Stimulated activated naive CD8-positive, alpha-beta T cell treated with anti-CD3 and anti-CD28 coated beads, Interleukin-15, Interleukin-2, amounts not matched to agents 100 U/mL and 50 U/mL, for 24 hours (primary cell): ENCODE measurements around the gene PGLYRP4.
"Not testable (repeated sequence)": the region's sequence is repeated elsewhere in the genome, so short reads cannot be mapped to it uniquely, and the experiment has no call there.

Source experiments
- ATAC-seq: fragments of 150-1000 bp; cut with Tn5 transposase; one replicate; pipeline ENCODE4 v1.10.0; 2021
- DNase-seq: peaks from one replicate; pipeline ENCODE4 v3.0.0; 2021

The PGLYRP4 gene

GRCh38 chr1:153337980-153338853, 10.4 kb downstream of the PGLYRP4 start:
- ATAC-seq (no peak), DNase-seq (no peak)

- ATAC-seq (no peak), DNase-seq (no peak)
Observed at GRCh38 chr1:153336650-153337049, 12.0 kb downstream of the PGLYRP4 start.

GRCh38 chr1:153333902-153334301, 14.7 kb downstream of the PGLYRP4 start:
- DNase-seq (no peak), ATAC-seq (no peak)

- ATAC-seq (no peak), DNase-seq (no peak)
Observed at GRCh38 chr1:153324912-153325311, 23.7 kb downstream of the PGLYRP4 start.

- DNase-seq (no peak), ATAC-seq (no peak)
Observed at GRCh38 chr1:153322568-153322967, 26.1 kb downstream of the PGLYRP4 start.

- not testable (repeated sequence) for DNase-seq, ATAC-seq
Observed at GRCh38 chr1:153318145-153318544, 30.5 kb downstream of the PGLYRP4 start.

GRCh38 chr1:153316013-153316412, 32.6 kb downstream of the PGLYRP4 start:
- ATAC-seq, DNase-seq: not testable (repeated sequence)

- not testable (repeated sequence) for ATAC-seq, DNase-seq
Observed at GRCh38 chr1:153314388-153314787, 34.3 kb downstream of the PGLYRP4 start.

- DNase-seq (no peak), ATAC-seq (no peak)
Observed at GRCh38 chr1:153313288-153313687, 35.4 kb downstream of the PGLYRP4 start.

- no peak for DNase-seq
- no peak for ATAC-seq
Observed at GRCh38 chr1:153312570-153313186, 36.0 kb downstream of the PGLYRP4 start, which contains the start of gene PGLYRP3. Gene PGLYRP3, minus strand, starts transcription at chr1:153312952. Its CDS starts 2,287 bp downstream, at chr1:153310665.

- no peak for DNase-seq
- ATAC-seq = no peak
Observed at GRCh38 chr1:153310526-153310925, 38.1 kb downstream of the PGLYRP4 start.

GRCh38 chr1:153309441-153309840, 39.2 kb downstream of the PGLYRP4 start:
- DNase-seq (no peak), ATAC-seq (no peak)

GRCh38 chr1:153308540-153308939, 40.1 kb downstream of the PGLYRP4 start:
- no peak for DNase-seq

GRCh38 chr1:153307221-153307600, 41.4 kb downstream of the PGLYRP4 start:
- ATAC-seq (no peak), DNase-seq (no peak)

More at GRCh38 chr1:153308540-153308939, 40.1 kb downstream of the PGLYRP4 start:
- ATAC-seq = no peak

GRCh38 chr1:153306303-153307220, 42.1 kb downstream of the PGLYRP4 start:
- DNase-seq = no peak
- ATAC-seq = no peak

- DNase-seq (no peak), ATAC-seq (no peak)
Observed at GRCh38 chr1:153305682-153306081, 43.0 kb downstream of the PGLYRP4 start.

- no peak for DNase-seq
- ATAC-seq = no peak
Observed at GRCh38 chr1:153302308-153302707, 46.3 kb downstream of the PGLYRP4 start.

- no peak for DNase-seq
- ATAC-seq = no peak
Observed at GRCh38 chr1:153293851-153294250, 54.8 kb downstream of the PGLYRP4 start.

GRCh38 chr1:153293480-153293775, 55.2 kb downstream of the PGLYRP4 start:
- DNase-seq = no peak
- no peak for ATAC-seq

- ATAC-seq (no peak), DNase-seq (no peak)
Observed at GRCh38 chr1:153292740-153293479, 55.7 kb downstream of the PGLYRP4 start.

GRCh38 chr1:153292185-153292584, 56.5 kb downstream of the PGLYRP4 start:
- ATAC-seq (no peak), DNase-seq (no peak)

- DNase-seq (no peak), ATAC-seq (no peak)
Observed at GRCh38 chr1:153291514-153291913, 57.1 kb downstream of the PGLYRP4 start.
